ENCODE data around the gene SAXO1. TPM values are rescaled to one million over a fixed set of nuclear protein-coding genes. Genes with fewer than 3 reads are reported as not detected.

Gene SAXO1
- total RNA-seq, 1 experiment from 2014 or later = 0.09 TPM

- ChIA-PET CTCF (no interaction called here), POLR2A (no interaction called here)
- peaks cover 56% of the 10 kb centered on the region for H3K9me3 Mint-ChIP-seq
- TF ChIP-seq ERG (CRISPR knock-in tag; IDR thresholded peaks at IDR 0.05) (no peak), GRHL2 (CRISPR knock-in tag; IDR thresholded peaks at IDR 0.05; ENCODE audit: insufficient replicate concordance, severe bottlenecking) (no peak), OVOL2 (CRISPR knock-in tag; IDR thresholded peaks at IDR 0.05; ENCODE audit: borderline replicate concordance) (no peak)
- TF ChIP-seq, protein P1, sequence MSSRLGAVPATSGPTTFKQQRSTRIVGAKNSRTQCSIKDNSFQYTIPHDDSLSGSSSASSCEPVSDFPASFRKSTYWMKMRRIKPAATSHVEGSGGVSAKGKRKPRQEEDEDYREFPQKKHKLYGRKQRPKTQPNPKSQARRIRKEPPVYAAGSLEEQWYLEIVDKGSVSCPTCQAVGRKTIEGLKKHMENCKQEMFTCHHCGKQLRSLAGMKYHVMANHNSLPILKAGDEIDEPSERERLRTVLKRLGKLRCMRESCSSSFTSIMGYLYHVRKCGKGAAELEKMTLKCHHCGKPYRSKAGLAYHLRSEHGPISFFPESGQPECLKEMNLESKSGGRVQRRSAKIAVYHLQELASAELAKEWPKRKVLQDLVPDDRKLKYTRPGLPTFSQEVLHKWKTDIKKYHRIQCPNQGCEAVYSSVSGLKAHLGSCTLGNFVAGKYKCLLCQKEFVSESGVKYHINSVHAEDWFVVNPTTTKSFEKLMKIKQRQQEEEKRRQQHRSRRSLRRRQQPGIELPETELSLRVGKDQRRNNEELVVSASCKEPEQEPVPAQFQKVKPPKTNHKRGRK (CRISPR knock-in tag; IDR thresholded peaks at IDR 0.05; ENCODE audit: borderline replicate concordance) = no peak
- H3K36me3 Mint-ChIP-seq = peaks cover 19% of the 10 kb centered on the region
- DNase-seq (ENCODE audit: low spot score) = no peak
- H3K27ac Mint-ChIP-seq = no peak overlapping the region
- no peak for ATAC-seq
- no peak overlapping the region for H3K4me3 Mint-ChIP-seq
- no peaks in the 10 kb centered on the region for H3K4me1 Mint-ChIP-seq
- H3K27me3 Mint-ChIP-seq (ENCODE audit: low read depth) = no peaks in the 10 kb centered on the region; the same call in 1 of the 2 replicates
These were observed 32.9 kb downstream of the SAXO1 start for GRCh38 chr9:19000133-19000532.

GRCh38 chr9:18999173-18999785 is 33.7 kb downstream of the SAXO1 start:
- H3K27ac Mint-ChIP-seq = no peak overlapping the region
- 0 out of 2 replicates have a peak, but pooled peaks cover 3% of the 10 kb centered on the region for H3K4me1 Mint-ChIP-seq
- TF ChIP-seq, protein P2, sequence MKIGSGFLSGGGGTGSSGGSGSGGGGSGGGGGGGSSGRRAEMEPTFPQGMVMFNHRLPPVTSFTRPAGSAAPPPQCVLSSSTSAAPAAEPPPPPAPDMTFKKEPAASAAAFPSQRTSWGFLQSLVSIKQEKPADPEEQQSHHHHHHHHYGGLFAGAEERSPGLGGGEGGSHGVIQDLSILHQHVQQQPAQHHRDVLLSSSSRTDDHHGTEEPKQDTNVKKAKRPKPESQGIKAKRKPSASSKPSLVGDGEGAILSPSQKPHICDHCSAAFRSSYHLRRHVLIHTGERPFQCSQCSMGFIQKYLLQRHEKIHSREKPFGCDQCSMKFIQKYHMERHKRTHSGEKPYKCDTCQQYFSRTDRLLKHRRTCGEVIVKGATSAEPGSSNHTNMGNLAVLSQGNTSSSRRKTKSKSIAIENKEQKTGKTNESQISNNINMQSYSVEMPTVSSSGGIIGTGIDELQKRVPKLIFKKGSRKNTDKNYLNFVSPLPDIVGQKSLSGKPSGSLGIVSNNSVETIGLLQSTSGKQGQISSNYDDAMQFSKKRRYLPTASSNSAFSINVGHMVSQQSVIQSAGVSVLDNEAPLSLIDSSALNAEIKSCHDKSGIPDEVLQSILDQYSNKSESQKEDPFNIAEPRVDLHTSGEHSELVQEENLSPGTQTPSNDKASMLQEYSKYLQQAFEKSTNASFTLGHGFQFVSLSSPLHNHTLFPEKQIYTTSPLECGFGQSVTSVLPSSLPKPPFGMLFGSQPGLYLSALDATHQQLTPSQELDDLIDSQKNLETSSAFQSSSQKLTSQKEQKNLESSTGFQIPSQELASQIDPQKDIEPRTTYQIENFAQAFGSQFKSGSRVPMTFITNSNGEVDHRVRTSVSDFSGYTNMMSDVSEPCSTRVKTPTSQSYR (CRISPR knock-in tag; IDR thresholded peaks at IDR 0.05) = no peak
- no peak for TF ChIP-seq ZNF396 (CRISPR knock-in tag; IDR thresholded peaks at IDR 0.05; ENCODE audit: borderline replicate concordance)
- H3K27me3 Mint-ChIP-seq (ENCODE audit: low read depth) = no peaks in the 10 kb centered on the region; the same call in 1 of the 2 replicates
- CTCF ChIA-PET = no interaction called here
- ATAC-seq = no peak
- peaks cover 19% of the 10 kb centered on the region for H3K36me3 Mint-ChIP-seq
- H3K4me3 Mint-ChIP-seq = no peak overlapping the region
- no peak for DNase-seq (ENCODE audit: low spot score)
- peaks cover 54% of the 10 kb centered on the region for H3K9me3 Mint-ChIP-seq
- POLR2A ChIA-PET = no interaction called here

DNA sequence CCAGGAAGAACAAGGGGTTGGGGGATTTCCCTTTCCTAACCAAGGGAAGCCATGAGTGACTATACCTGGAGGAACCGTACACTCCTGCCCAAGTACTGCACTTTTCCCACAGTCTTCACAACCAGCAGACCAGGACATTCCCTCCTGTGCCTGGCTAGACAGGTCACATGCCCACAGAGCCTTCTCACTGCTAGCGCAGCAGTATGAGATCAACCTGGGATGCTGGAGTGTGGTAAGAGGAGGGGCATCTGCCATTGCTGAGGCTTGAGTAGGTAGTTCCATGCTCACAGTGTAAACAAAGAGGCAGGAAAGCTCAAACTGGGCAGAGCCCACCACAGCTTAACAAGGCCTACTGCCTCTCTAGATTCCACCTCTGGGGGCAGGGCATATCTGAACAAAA is 35.9 kb downstream of the SAXO1 start:
- peaks cover 19% of the 10 kb centered on the region for H3K36me3 Mint-ChIP-seq
- no peak for TF ChIP-seq GTF2I (CRISPR knock-in tag; conservative IDR thresholded peaks at IDR 0.05)
- TF ChIP-seq MAX (CRISPR knock-in tag; IDR thresholded peaks at IDR 0.05) = no peak
- TF ChIP-seq NFYB (CRISPR knock-in tag; conservative IDR thresholded peaks at IDR 0.05; ENCODE audit: low read depth) = no peak
- no peak for TF ChIP-seq ZNF219 (CRISPR knock-in tag; IDR thresholded peaks at IDR 0.05; ENCODE audit: borderline replicate concordance)
- TF ChIP-seq PREB (CRISPR knock-in tag; IDR thresholded peaks at IDR 0.05; ENCODE audit: borderline replicate concordance) = no peak
- no peak for TF ChIP-seq TEAD1 (CRISPR knock-in tag; IDR thresholded peaks at IDR 0.05)
- no peak for TF ChIP-seq FOXJ3 (CRISPR knock-in tag; IDR thresholded peaks at IDR 0.05; ENCODE audit: borderline replicate concordance)
- TF ChIP-seq, protein P3, sequence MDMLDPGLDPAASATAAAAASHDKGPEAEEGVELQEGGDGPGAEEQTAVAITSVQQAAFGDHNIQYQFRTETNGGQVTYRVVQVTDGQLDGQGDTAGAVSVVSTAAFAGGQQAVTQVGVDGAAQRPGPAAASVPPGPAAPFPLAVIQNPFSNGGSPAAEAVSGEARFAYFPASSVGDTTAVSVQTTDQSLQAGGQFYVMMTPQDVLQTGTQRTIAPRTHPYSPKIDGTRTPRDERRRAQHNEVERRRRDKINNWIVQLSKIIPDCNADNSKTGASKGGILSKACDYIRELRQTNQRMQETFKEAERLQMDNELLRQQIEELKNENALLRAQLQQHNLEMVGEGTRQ (CRISPR knock-in tag; IDR thresholded peaks at IDR 0.05) = no peak
- TF ChIP-seq GRHL2 (CRISPR knock-in tag; IDR thresholded peaks at IDR 0.05; ENCODE audit: insufficient replicate concordance, severe bottlenecking) = no peak
- TF ChIP-seq STAT6 (CRISPR knock-in tag; conservative IDR thresholded peaks at IDR 0.05; ENCODE audit: low read depth) = no peak

More for the DNA sequence above, 35.9 kb downstream of the SAXO1 start:
- ChIA-PET CTCF (no interaction called here), POLR2A (no interaction called here)
- H3K9me3 Mint-ChIP-seq = peaks cover 38% of the 10 kb centered on the region
- H3K27me3 Mint-ChIP-seq (ENCODE audit: low read depth) = no peaks in the 10 kb centered on the region; the same call in 1 of the 2 replicates
- 0 out of 2 replicates have a peak, but pooled peaks cover 3% of the 10 kb centered on the region for H3K4me1 Mint-ChIP-seq
- ATAC-seq (no peak), DNase-seq (ENCODE audit: low spot score) (no peak)
- H3K4me3 Mint-ChIP-seq = no peak overlapping the region
- H3K27ac Mint-ChIP-seq = no peak overlapping the region
